Stimulated activated CD4-positive, alpha-beta T cell treated with anti-CD3 and anti-CD28 coated beads, Interleukin-4, amount 100 ng/mL, for 4 hours (primary cell): ENCODE measurements around the gene OR12D1.
"Not testable (repeated sequence)": the region's sequence is repeated elsewhere in the genome, so short reads cannot be mapped to it uniquely, and the experiment has no call there.

ENCODE experiments used
- DNase-seq, 2 experiments: peaks; one replicate each; pipeline ENCODE4 v3.0.0-alpha.2; 2020

Gene OR12D1

GRCh38 chr6:29414588-29414987 lies at the start of gene OR12D1:
Gene OR12D1, plus strand, starts transcription at chr6:29414928.
- no peak for DNase-seq

- no peak for DNase-seq
Measured at GRCh38 chr6:29368765-29369164, 46.0 kb upstream of the OR12D1 start, which contains the start of gene OR5V1. Gene OR5V1, minus strand, starts transcription at chr6:29368865. Its CDS starts 12,670 bp downstream, at chr6:29356195.

- DNase-seq, result no peak
Measured at GRCh38 chr6:29375191-29375590, 39.5 kb upstream of the OR12D1 start, which contains the start of gene OR12D3. Gene OR12D3, minus strand, starts transcription at chr6:29375291. Its CDS starts 4 bp downstream, at chr6:29375287.

- no peak for DNase-seq
Measured at GRCh38 chr6:29376003-29376402, 38.7 kb upstream of the OR12D1 start.

GRCh38 chr6:29388533-29388932 lies 26.2 kb upstream of the OR12D1 start:
- no peak for DNase-seq

- no peak for DNase-seq
Measured at GRCh38 chr6:29395331-29395730, 19.4 kb upstream of the OR12D1 start, which contains the start of gene OR12D2. Gene OR12D2, plus strand, starts transcription at chr6:29395631. Its CDS starts 1,069 bp downstream, at chr6:29396700.

- no peak for DNase-seq
Measured at GRCh38 chr6:29399525-29399924, 15.2 kb upstream of the OR12D1 start.

GRCh38 chr6:29403801-29404200 lies 10.9 kb upstream of the OR12D1 start:
- DNase-seq, result no peak

GRCh38 chr6:29419516-29419915 lies 4.8 kb downstream of the OR12D1 start:
- no peak for DNase-seq

GRCh38 chr6:29424168-29424567 lies 9.4 kb downstream of the OR12D1 start:
- DNase-seq, result no peak

GRCh38 chr6:29424575-29424974 lies 9.8 kb downstream of the OR12D1 start:
- DNase-seq, result no peak

GRCh38 chr6:29425075-29425474 lies 10.3 kb downstream of the OR12D1 start:
- DNase-seq, result no peak

GRCh38 chr6:29426654-29427053 lies 11.9 kb downstream of the OR12D1 start:
- no peak for DNase-seq

GRCh38 chr6:29436730-29437129 lies 22.0 kb downstream of the OR12D1 start:
- not testable (repeated sequence) for DNase-seq

- no peak for DNase-seq
Measured at GRCh38 chr6:29439006-29439405, 24.3 kb downstream of the OR12D1 start, which contains the start of gene OR10C1. Gene OR10C1, plus strand, starts transcription at chr6:29439306. Its CDS starts 710 bp downstream, at chr6:29440016.

- DNase-seq, result no peak
Measured at GRCh38 chr6:29442719-29443118, 28.0 kb downstream of the OR12D1 start.

GRCh38 chr6:29444031-29444430 lies 29.3 kb downstream of the OR12D1 start:
- not testable (repeated sequence) for DNase-seq

- no peak for DNase-seq
Measured at GRCh38 chr6:29447670-29448069, 32.9 kb downstream of the OR12D1 start.

GRCh38 chr6:29451471-29452193 lies 36.9 kb downstream of the OR12D1 start:
- no peak for DNase-seq

GRCh38 chr6:29456971-29457370 lies 42.2 kb downstream of the OR12D1 start, which contains the start of the genes OR11A1 and OR2H1:
Gene OR11A1, minus strand, starts transcription at chr6:29457071. Its CDS starts 29,430 bp downstream, at chr6:29427641.
Gene OR2H1, plus strand, starts transcription at chr6:29457155. Its CDS starts 4,615 bp downstream, at chr6:29461770.
- no peak for DNase-seq

- DNase-seq, result no peak
Measured at GRCh38 chr6:29461021-29461814, 46.5 kb downstream of the OR12D1 start.

- DNase-seq, result no peak
Measured at GRCh38 chr6:29462022-29462421, 47.3 kb downstream of the OR12D1 start.

- DNase-seq, result no peak
Measured at GRCh38 chr6:29465279-29465678, 50.6 kb downstream of the OR12D1 start.

- no peak for DNase-seq
Measured at GRCh38 chr6:29465801-29466200, 51.1 kb downstream of the OR12D1 start.
